IMR-90 (cell line): ENCODE results near the gene ZDHHC3. TPM values are rescaled to one million over a fixed set of nuclear protein-coding genes. Genes with fewer than 3 reads are reported as not detected.

Source experiments
- ATAC-seq: fragments of 200-7000 bp; cut with Tn5 transposase; 2 replicates; pipeline ENCODE4 v1.9.1; 2020; ENCODE audit warnings: low read depth, mild to moderate bottlenecking, moderate library complexity
- BruUV-seq: library from RNA; stranded (reverse); fragments of 400-500 nt; replicated peaks from 2 replicates; lab custom pipeline; 2021; lab: Mats Ljungman, UMichigan
- CTCF ChIA-PET: fragments of 300-600 bp; formaldehyde crosslinking; extraction: SDS; loops from one replicate; lab custom pipeline; 2021; ENCODE audit warnings: antibody characterized with exemption; lab: Yijun Ruan, JAX
- POLR2A ChIA-PET: fragments of 300-600 bp; sonication (Branson Sonifier 250); formaldehyde crosslinking; loops from one replicate; lab custom pipeline; 2022; ENCODE audit warnings: antibody characterized with exemption; ENCODE audit not compliant: unreplicated experiment; lab: Charles Lee
- DNase-seq: peaks from one replicate; pipeline ENCODE4 v3.0.0; 2013
- H2AFZ ChIP-seq: replicated peaks from 2 replicates; pipeline ENCODE3; 2013; ENCODE audit warnings: low read length, mild to moderate bottlenecking; ENCODE audit not compliant: poor library complexity
- H2AK5ac ChIP-seq: 2 replicates; pipeline ENCODE4 v1.6.1; 2013; ENCODE audit warnings: low read depth, low read length, inconsistent platforms
- H2AK9ac ChIP-seq: replicated peaks from 2 replicates; pipeline ENCODE3; 2013; ENCODE audit warnings: mild to moderate bottlenecking, low read depth, low read length, moderate library complexity; ENCODE audit not compliant: poor library complexity
- H2BK120ac ChIP-seq: 2 replicates; pipeline ENCODE4 v1.6.1; 2013; ENCODE audit warnings: low read depth, low read length, inconsistent platforms
- H2BK15ac ChIP-seq: 3 replicates; pipeline ENCODE4 v1.6.1; 2013; ENCODE audit warnings: low read depth, low read length, inconsistent platforms
- H2BK20ac ChIP-seq: 2 replicates; pipeline ENCODE4 v1.6.1; 2013; ENCODE audit warnings: low read depth, mild to moderate bottlenecking, inconsistent platforms, low read length, moderate library complexity
- H2BK5ac ChIP-seq: 2 replicates; pipeline ENCODE4 v1.6.1; 2013; ENCODE audit warnings: mild to moderate bottlenecking, low read depth, low read length, inconsistent platforms; ENCODE audit not compliant: poor library complexity, severe bottlenecking
- H3K14ac ChIP-seq: replicated peaks from 2 replicates; pipeline ENCODE4 v1.6.1; 2013; ENCODE audit warnings: low read depth, low read length, inconsistent platforms
- H3K18ac ChIP-seq: 2 replicates; pipeline ENCODE4 v1.6.1; 2013; ENCODE audit warnings: low read depth, low read length, control low read depth
- H3K23ac ChIP-seq: 2 replicates; pipeline ENCODE4 v1.6.1; 2013; ENCODE audit warnings: low read depth, low read length, inconsistent platforms
- H3K27ac ChIP-seq: 2 replicates; pipeline ENCODE4 v1.5.1; 2013; ENCODE audit warnings: mild to moderate bottlenecking, control low read depth, low read length; ENCODE audit not compliant: insufficient read depth
- H3K27me3 ChIP-seq: 2 replicates; pipeline ENCODE4 v1.6.1; 2013; ENCODE audit warnings: low read length; ENCODE audit not compliant: control insufficient read depth, insufficient read depth
- H3K36me3 ChIP-seq: 2 replicates; pipeline ENCODE4 v1.6.1; 2013; ENCODE audit warnings: low read length, mixed read lengths; ENCODE audit not compliant: control insufficient read depth, insufficient read depth
- H3K4ac ChIP-seq: 2 replicates; pipeline ENCODE4 v1.6.1; 2013; ENCODE audit warnings: low read depth, low read length, inconsistent platforms
- H3K4me1 ChIP-seq: 2 replicates; pipeline ENCODE4 v1.6.1; 2013; ENCODE audit warnings: low read length, mixed read lengths; ENCODE audit not compliant: control insufficient read depth, insufficient read depth
- H3K4me2 ChIP-seq: 2 replicates; pipeline ENCODE4 v1.6.1; 2013; ENCODE audit warnings: low read depth, mild to moderate bottlenecking, control low read depth, low read length, moderate library complexity
- H3K4me3 ChIP-seq: 2 replicates; pipeline ENCODE4 v1.5.1; 2013; ENCODE audit warnings: low read depth, mild to moderate bottlenecking, control low read depth, low read length, moderate library complexity; ENCODE audit not compliant: insufficient read depth
- H3K56ac ChIP-seq: 2 replicates; pipeline ENCODE4 v1.6.1; 2013; ENCODE audit warnings: low read length, inconsistent platforms; ENCODE audit not compliant: insufficient read depth; ENCODE audit errors: extremely low read depth
- H3K79me1 ChIP-seq, 2 experiments: 2 replicates each; pipeline ENCODE4 v1.6.1; 2013; ENCODE audit warnings: low read length in 2 of 2, inconsistent platforms in 1 of 2, low read depth in 1 of 2
- H3K9ac ChIP-seq: 2 replicates; pipeline ENCODE4 v1.6.1; 2013; ENCODE audit warnings: low read depth, low read length, control low read depth
- H3K9me1 ChIP-seq: 2 replicates; pipeline ENCODE4 v1.6.1; 2013; ENCODE audit warnings: low read length, inconsistent platforms; ENCODE audit not compliant: insufficient read depth
- H3K9me3 ChIP-seq: 2 replicates; pipeline ENCODE4 v1.6.1; 2013; ENCODE audit warnings: low read length; ENCODE audit not compliant: control insufficient read depth, insufficient read depth
- H4K20me1 ChIP-seq: 2 replicates; pipeline ENCODE4 v1.6.1; 2013; ENCODE audit warnings: low read length, inconsistent platforms; ENCODE audit not compliant: insufficient read depth
- H4K5ac ChIP-seq: 2 replicates; pipeline ENCODE4 v1.6.1; 2013; ENCODE audit warnings: mild to moderate bottlenecking, low read depth, low read length, control low read depth
- H4K8ac ChIP-seq, 2 experiments: 2 replicates each; pipeline ENCODE4 v1.6.1; 2013; ENCODE audit warnings: low read depth in 2 of 2, low read length in 2 of 2, control low read depth in 1 of 2, inconsistent platforms in 1 of 2
- H4K91ac ChIP-seq: 2 replicates; pipeline ENCODE4 v1.6.1; 2013; ENCODE audit warnings: low read depth, low read length, inconsistent platforms; ENCODE audit not compliant: insufficient read depth
- CEBPB ChIP-seq: IDR thresholded peaks from 2 replicates; pipeline ENCODE4 v1.6.1; 2012; ENCODE audit warnings: low read depth, low read length, improper control_type of control experiment
- CHD1 ChIP-seq: IDR thresholded peaks from 2 replicates; pipeline ENCODE4 v1.6.1; 2012; ENCODE audit warnings: low read depth, low read length, improper control_type of control experiment
- ELK1 ChIP-seq: fragments of 150-350 bp; IDR thresholded peaks from 2 replicates; pipeline ENCODE4 v1.6.1; 2016; ENCODE audit warnings: low read depth, mild to moderate bottlenecking, low read length, moderate library complexity, borderline replicate concordance
- RFX5 ChIP-seq: IDR thresholded peaks from 2 replicates; pipeline ENCODE4 v1.8.0; 2012; ENCODE audit warnings: low read depth, mild to moderate bottlenecking, low read length, moderate library complexity
- WGBS, 2 experiments: methylation state at CpG; one replicate each; pipeline versions ENCODE4 v1.1.5 to v1.1.7; 2013; ENCODE audit warnings: missing lambda C conversion rate in 2 of 2; ENCODE audit not compliant: insufficient read length in 1 of 2; ENCODE audit errors: extremely low coverage in 2 of 2; 5-methylcytosine and 5-hydroxymethylcytosine counted together
- dilution Hi-C: fragments of 300-500 bp; cut with HindIII; formaldehyde crosslinking; loops from one replicate; pipeline ENCODE4 v1.14.3; 2018; ENCODE audit warnings: low sequenced_read_pairs; ENCODE audit not compliant: unreplicated experiment
- in situ Hi-C: fragments of 300-500 bp; cut with MboI; formaldehyde crosslinking; loops from 3 replicates; pipeline ENCODE4 v1.14.3; 2019; ENCODE audit warnings: low sequenced_read_pairs, inconsistent platforms, mixed read lengths
- intact Hi-C: fragments of 100-400 bp; cut with micrococcal nuclease; formaldehyde crosslinking; loops from 2 replicates; pipeline ENCODE4 v1.10.0; 2022
- polyA plus RNA-seq, 3 experiments: library from polyadenylated mRNA; depleted of rRNA; stranded (reverse); fragments of >200 nt; gene quantifications; 2 replicates each; pipeline ENCODE4 v1.2.3, GENCODE V29; 2012; ENCODE audit warnings: low replicate concordance in 1 of 3
- total RNA-seq: library from RNA; depleted of rRNA; stranded (reverse); fragments of >200 nt; gene quantifications from 2 replicates; pipeline ENCODE4 v1.2.3, GENCODE V29; 2012

ZDHHC3 gene
- total and polyA plus RNA-seq, 2 of the 4 experiments (the other 2 are of a cell fraction): 57.7 to 59.6 TPM

GRCh38 chr3:44991326-44991725 is 15.4 kb upstream of the ZDHHC3 start:
- in situ Hi-C loops: no loop called here
- CTCF ChIA-PET: no interaction called here
- H3K27me3 ChIP-seq: no peaks in the 10 kb centered on the region
- H2BK20ac ChIP-seq: no peak overlapping the region
- dilution Hi-C loops: no loop called here
- peaks cover 35% of the 10 kb centered on the region for H3K9me1 ChIP-seq
- H3K27ac ChIP-seq: no peak overlapping the region
- no peak for DNase-seq
- no CpG with 5 or more reads among the region's 1 CpG for WGBS, 2 experiments
- no peak overlapping the region for H3K14ac ChIP-seq
- H3K4me1 ChIP-seq: peaks cover 26% of the 10 kb centered on the region
- POLR2A ChIA-PET: no interaction called here
- H4K5ac ChIP-seq: no peak overlapping the region
- peaks cover 38% of the 10 kb centered on the region for H4K20me1 ChIP-seq
- no peak overlapping the region for H4K91ac ChIP-seq
- no peaks in the 10 kb centered on the region for H3K9me3 ChIP-seq
- TF ChIP-seq ELK1 (no peak), CHD1 (no peak), RFX5 (no peak), CEBPB (no peak)
- H3K23ac ChIP-seq: no peak overlapping the region
- no peak overlapping the region; the same call in 1 of the 2 replicates for H3K4ac ChIP-seq
- no peak overlapping the region for H2BK5ac ChIP-seq
- H3K36me3 ChIP-seq: peaks cover 4% of the 10 kb centered on the region
- intact Hi-C loops: no loop called here
- H3K9ac ChIP-seq: no peak overlapping the region
- peaks cover 43 to 82% of the 10 kb centered on the region in 2 experiments for H3K79me1 ChIP-seq
- no peak overlapping the region for H4K8ac ChIP-seq
- H2AK9ac ChIP-seq: no peak overlapping the region
- no peak overlapping the region for H2AK5ac ChIP-seq
- H3K56ac ChIP-seq: no peak overlapping the region
- no peak overlapping the region for H3K4me3 ChIP-seq
- H3K4me2 ChIP-seq: no peak overlapping the region
- BruUV-seq: no TSS peak
- no peak for ATAC-seq
- H3K18ac ChIP-seq: no peak overlapping the region
- no peak overlapping the region for H2AFZ ChIP-seq
- H2BK15ac ChIP-seq: no peak overlapping the region
- H2BK120ac ChIP-seq: no peak overlapping the region
